SU-DHL-6 (cell line): ENCODE results near the gene ANKRD60.

Experiments
- CTCF ChIP-seq: fragments of 200-600 bp; sonication (generic); IDR thresholded peaks from one replicate; pipeline ENCODE4 v1.5.1; 2017; ENCODE audit warnings: antibody characterized with exemption, mild to moderate bottlenecking, low read length, moderate library complexity; ENCODE audit not compliant: insufficient read depth, poor library complexity, severe bottlenecking
- EZH2phosphoT487 ChIP-seq: fragments of 200-600 bp; sonication (generic), shearing (Covaris generic); conservative IDR thresholded peaks from 2 replicates; pipeline ENCODE4 v1.6.1; 2018; ENCODE audit warnings: mild to moderate bottlenecking, antibody characterized with exemption, low read length, moderate library complexity, mixed read lengths

DNA sequence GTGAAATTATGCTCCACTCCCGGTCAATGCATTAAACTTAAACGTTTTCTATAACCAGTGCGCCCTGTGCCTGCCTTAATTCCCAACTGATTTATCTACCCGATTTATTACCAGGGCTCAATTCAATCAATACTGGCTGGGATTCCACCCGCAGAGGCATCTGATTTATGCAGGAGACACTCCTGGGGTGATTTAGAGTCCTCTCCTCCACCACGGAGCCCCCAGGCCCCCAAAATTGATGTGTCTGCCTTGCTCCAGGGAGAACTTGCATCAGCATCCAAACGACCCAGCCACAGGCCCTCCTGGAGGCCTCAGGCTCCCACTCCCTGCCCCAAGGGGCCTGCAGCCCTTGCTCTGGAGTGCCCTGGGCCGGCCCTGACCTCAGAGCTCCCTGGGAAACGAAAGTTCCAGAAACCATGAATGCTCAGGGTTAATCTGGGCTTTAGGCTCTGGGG is 29.5 kb downstream of the ANKRD60 start:
- TF ChIP-seq CTCF (no peak), EZH2phosphoT487 (no peak)
